Muscle of leg (tissue), 11 donors: ENCODE results near the gene COL4A1. TPM values are rescaled to one million over a fixed set of nuclear protein-coding genes. Genes with fewer than 3 reads are reported as not detected.
"Not testable (repeated sequence)": the region's sequence is repeated elsewhere in the genome, so short reads cannot be mapped to it uniquely, and the experiment has no call there.

Experiments used
- DNase-seq: peaks from one replicate; pipeline ENCODE4 v3.0.0; 2013
- H3K27ac ChIP-seq: one replicate; pipeline ENCODE4 v1.5.1; 2013; ENCODE audit warnings: mild to moderate bottlenecking, low read length, control low read depth
- H3K27me3 ChIP-seq: one replicate; pipeline ENCODE4 v1.6.1; 2013; ENCODE audit warnings: low read length; ENCODE audit not compliant: control insufficient read depth, insufficient read depth
- H3K36me3 ChIP-seq: one replicate; pipeline ENCODE4 v1.6.1; 2013; ENCODE audit warnings: low read length; ENCODE audit not compliant: control insufficient read depth, insufficient read depth
- H3K4me1 ChIP-seq: one replicate; pipeline ENCODE4 v1.6.1; 2013; ENCODE audit warnings: low read length; ENCODE audit not compliant: control insufficient read depth, insufficient read depth
- H3K4me3 ChIP-seq: one replicate; pipeline ENCODE4 v1.5.1; 2013; ENCODE audit warnings: low read length, control low read depth
- H3K9me3 ChIP-seq: replicated peaks from 2 replicates; pipeline ENCODE4 v1.6.1; 2013; ENCODE audit warnings: low read depth, low read length; ENCODE audit not compliant: control insufficient read depth
- WGBS: methylation state at CpG from one replicate; pipeline ENCODE4 v1.1.5; 2013; ENCODE audit warnings: missing lambda C conversion rate; ENCODE audit not compliant: insufficient coverage; 5-methylcytosine and 5-hydroxymethylcytosine counted together
- polyA plus RNA-seq, 8 donors: library from polyadenylated mRNA; unstranded; fragments of 120-200 nt; gene quantifications; one replicate each; pipeline versions ENCODE4 v1.2.1 to v1.2.3, GENCODE V29; 2013; ENCODE audit warnings: inconsistent platforms in 1 of 8, low replicate concordance in 1 of 8; ENCODE audit not compliant: insufficient read length in 8 of 8, insufficient read depth in 1 of 8
- total RNA-seq: library from RNA; stranded (reverse); fragments of 120-200 nt; gene quantifications from one replicate; pipeline ENCODE4 v1.2.4, GENCODE V29; 2013

COL4A1 gene
- total and polyA plus RNA-seq, 9 donors: 583 to 861 (median 730) TPM

DNA sequence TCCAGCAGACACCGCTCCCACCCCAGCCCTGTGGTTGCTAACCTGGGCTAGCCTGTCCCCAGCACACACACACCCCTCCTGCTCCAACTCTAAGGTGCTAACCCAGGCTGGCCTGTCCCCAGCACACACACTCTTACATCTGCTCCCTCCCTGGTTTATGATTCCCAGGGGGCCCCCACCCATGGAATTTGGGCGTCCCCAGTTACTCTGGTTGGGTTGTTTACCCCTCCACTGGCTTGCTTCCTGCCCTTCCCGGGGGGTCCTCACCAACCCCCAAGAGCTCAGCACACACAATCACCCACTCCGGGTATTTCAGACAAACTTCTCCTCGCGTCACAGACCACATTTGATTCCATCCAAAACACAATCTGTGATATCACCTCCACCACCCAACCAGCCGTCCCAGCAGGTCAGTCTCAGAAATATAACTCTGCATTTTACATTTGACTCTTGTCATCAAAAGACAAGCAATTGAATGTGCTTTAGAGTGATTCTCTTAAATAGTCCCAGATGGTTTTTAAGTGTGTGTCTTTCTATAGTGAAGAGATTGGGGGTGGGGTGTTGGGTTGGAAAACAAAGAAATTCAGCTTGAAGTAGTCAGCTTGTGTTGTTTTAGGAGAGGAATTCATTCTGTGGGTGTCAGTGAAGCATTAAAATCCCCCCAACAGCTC, 20.2 kb upstream of the COL4A1 start:
- H3K27me3 ChIP-seq: no peaks in the 10 kb centered on the region
- no peaks in the 10 kb centered on the region for H3K9me3 ChIP-seq
- H3K36me3 ChIP-seq: peaks cover 16% of the 10 kb centered on the region
- no peak for DNase-seq
- whole genome bisulfite sequencing: 53% methylated on average over 6 of the region's 7 CpGs
- peaks cover 71% of the 10 kb centered on the region for H3K4me1 ChIP-seq
- no peak overlapping the region for H3K27ac ChIP-seq
- H3K4me3 ChIP-seq: no peak overlapping the region

DNA sequence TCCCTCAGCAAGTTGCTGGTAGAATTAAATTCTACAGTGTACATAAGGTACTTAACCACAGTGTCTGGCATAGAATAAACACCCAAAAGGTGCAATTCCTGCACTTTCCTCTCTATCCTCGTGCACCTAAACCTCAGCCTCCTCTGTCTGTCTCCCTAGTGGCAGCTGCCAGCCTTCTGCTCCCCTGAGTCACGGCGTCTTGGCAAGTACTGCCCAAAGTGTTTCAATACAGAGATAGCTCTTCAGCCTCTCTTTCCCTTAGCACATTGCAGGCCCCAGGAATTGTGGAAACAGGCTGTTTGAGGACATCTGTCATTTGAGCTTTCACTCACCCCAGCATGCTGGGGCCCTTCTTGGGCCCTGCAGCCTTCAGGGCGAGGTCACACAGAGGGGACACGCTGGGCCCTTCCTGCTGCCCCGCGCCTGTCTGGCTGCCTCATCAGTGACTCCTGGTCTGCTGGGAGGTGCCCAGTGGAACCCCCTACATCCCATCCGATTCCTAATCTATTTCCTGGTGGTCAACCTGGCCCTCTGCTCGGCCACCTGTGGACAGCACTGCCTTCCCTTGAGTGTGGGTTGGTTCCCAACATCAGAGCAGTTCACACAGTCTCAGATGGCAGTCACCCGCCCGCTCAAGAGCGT, 19.4 kb upstream of the COL4A1 start:
- Histone ChIP-seq H3K27ac (peak overlapping the region; percentile 8), H3K4me3 (no peak overlapping the region), H3K4me1 (peaks cover 72% of the 10 kb centered on the region), H3K9me3 (no peaks in the 10 kb centered on the region), H3K36me3 (peaks cover 12% of the 10 kb centered on the region), H3K27me3 (no peaks in the 10 kb centered on the region)
- WGBS: 72% methylated on average over 11 of the region's 12 CpGs
- DNase-seq: no peak

DNA sequence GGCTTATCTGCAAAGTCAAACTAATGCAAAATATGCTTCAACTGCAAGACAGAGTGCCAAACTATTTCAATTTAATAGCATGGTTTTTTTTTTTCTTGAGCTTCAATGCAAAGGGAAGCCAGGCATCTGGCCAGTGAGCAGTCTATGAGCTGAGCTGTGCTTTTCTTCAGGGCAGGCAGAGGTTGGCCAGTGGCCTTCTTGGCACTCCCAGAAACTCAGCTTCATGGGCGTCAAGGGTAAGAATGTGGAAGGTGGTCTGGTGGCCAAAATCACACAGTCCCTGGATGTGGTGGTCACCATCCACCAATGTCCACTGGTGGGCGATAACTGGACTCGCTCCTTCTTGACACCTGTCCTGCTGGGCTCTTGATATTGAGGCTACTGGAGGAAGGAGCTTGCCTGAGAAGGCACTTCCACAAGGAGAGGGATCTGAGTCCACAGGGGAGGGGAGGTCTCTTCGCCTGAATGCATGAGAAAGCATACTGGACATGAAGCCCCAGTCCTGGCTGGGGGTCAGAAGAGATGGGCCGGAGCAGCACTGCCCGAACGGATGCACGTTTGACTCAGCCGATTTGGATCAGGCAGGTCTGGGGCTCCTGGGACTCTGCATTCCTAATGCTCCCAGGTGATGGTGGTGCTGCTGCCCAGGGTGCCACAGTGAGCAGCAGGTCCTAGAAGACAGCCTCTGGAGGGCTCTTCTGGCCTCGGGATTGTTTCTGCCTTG, 17.2 kb upstream of the COL4A1 start:
- peaks cover 66% of the 10 kb centered on the region for H3K4me1 ChIP-seq
- H3K4me3 ChIP-seq: no peak overlapping the region
- H3K36me3 ChIP-seq: peaks cover 4% of the 10 kb centered on the region
- DNase-seq: peak; percentile 80
- H3K9me3 ChIP-seq: no peaks in the 10 kb centered on the region
- H3K27me3 ChIP-seq: no peaks in the 10 kb centered on the region
- peak overlapping the region; percentile 67 for H3K27ac ChIP-seq
- WGBS: 69% methylated on average over 10 of the region's 10 CpGs

DNA sequence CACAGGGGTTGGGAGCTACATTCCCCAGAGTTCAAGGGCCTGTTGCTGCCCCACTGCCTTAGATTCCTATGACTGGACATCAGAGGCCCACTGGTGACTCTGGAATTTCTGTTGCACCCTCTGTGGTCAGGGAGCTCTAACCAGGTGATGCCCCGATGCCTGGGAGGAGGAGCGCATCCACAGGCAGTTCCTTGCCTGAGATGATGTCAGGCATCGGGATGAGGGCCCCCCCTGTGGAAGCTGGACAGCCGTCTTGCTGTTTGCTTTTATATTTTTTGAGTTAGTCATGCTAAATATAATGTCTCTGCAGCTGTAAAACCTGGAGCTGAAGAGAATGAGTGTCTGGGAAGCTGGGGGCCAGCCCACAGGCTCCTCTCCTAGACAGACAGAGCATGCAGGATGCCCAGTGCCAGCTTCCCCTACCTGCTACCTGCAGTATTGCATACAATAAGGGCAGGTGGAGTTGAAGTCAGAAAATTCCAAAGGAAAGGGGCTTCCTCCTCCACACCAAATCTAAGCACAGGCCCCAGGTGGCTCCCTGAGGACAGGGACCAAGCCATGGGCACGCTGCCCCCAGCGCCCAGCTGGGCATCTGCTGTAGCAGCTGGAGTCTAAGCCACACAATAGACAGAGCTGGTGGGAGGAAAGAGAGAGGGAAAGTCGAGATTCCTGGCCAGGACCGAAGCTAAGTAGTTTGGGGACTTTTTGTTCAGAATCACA, 16.4 kb upstream of the COL4A1 start:
- WGBS: 61% methylated on average over 2 of the region's 8 CpGs
- Histone ChIP-seq H3K27ac (peak overlapping the region; percentile 67), H3K36me3 (peaks cover 4% of the 10 kb centered on the region), H3K9me3 (no peaks in the 10 kb centered on the region), H3K4me3 (no peak overlapping the region), H3K4me1 (peaks cover 66% of the 10 kb centered on the region), H3K27me3 (no peaks in the 10 kb centered on the region)
- peak; percentile 77 for DNase-seq

DNA sequence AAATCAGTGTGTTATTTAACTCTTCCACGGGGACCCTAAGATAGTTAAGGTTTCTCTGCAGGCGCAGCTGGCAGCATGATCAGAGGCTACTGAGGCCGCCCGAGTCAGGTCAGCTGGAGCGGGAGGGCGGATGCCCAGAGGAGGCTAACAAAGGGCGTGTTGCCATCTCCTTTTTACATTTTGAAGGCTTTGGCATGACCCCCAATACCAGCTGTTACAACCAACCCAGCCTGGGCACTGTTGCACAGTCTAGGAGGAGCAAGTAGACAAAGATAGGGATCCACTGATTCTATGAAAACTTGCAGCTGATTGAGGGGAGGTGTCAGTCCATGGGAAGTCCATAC, 15.8 kb upstream of the COL4A1 start:
- Histone ChIP-seq H3K27ac (peak overlapping the region; percentile 67), H3K4me1 (peaks cover 67% of the 10 kb centered on the region), H3K9me3 (no peaks in the 10 kb centered on the region), H3K36me3 (peaks cover 7% of the 10 kb centered on the region), H3K27me3 (no peaks in the 10 kb centered on the region), H3K4me3 (no peak overlapping the region)
- WGBS: 84% methylated on average over 5 of the region's 7 CpGs
- DNase-seq: no peak

DNA sequence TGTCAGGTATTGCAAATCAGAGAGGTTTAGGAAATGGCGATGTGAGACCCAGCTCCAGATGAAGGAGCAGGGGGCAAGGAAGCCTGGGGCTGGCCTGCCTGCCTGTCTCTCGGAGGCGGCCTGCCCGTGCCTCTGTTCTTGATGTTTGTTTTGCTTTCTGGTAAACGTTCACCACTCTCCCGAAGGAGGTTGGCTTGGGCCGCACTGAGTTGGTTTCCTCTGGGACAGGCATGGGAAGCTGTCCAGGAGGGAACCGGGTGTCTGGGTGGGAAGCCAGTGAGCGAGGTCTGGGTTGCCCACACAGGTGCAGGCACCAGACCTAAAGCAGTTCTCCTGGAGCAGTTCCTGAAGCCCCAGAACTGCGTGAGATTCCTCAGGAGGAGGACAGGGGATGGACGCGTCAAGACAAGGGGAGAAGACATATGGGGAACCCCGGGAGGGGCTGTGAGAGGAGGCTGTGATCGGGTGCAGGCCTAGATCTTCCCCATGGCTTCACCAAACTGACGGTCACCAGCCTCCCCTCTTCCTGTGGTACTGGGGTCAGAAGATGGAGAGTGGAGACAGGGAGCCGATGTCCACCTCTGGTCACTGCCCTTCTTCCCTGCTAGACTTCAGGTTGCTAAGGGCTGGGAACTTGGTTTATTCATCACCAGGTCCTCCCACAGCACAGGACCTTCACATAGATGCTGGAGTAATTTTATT, 15.3 kb upstream of the COL4A1 start:
- 72% methylated on average over 13 of the region's 16 CpGs for WGBS
- peaks cover 65% of the 10 kb centered on the region for H3K4me1 ChIP-seq
- peak overlapping the region; percentile 67 for H3K27ac ChIP-seq

DNA sequence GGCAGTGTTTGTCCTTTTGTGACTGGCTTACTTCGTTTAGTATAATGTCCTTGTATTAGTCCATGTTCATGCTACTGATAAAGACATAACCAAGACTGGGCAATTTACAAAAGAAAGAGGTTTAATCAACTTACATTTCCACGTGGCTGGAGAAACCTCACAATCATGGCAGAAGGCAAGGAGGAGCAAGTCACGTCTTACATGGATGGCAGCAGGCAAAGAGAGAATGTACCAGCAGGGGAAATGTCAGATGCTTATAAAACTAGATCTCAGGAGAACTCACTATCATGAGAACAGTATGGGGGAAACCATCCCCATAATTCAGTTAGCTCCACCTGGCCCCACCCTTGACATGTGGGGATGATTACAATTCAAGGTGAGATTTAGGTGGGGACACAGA, 14.6 kb upstream of the COL4A1 start:
- not testable (repeated sequence) for DNase-seq, H3K27ac ChIP-seq, H3K4me3 ChIP-seq, H3K27me3 ChIP-seq, H3K9me3 ChIP-seq
- H3K36me3 ChIP-seq: peaks cover 19% of the 10 kb centered on the region
- WGBS: no CpG with 5 or more reads among the region's 3 CpGs
- H3K4me1 ChIP-seq: peaks cover 58% of the 10 kb centered on the region

More for the DNA sequence above, 15.3 kb upstream of the COL4A1 start:
- Histone ChIP-seq H3K27me3 (no peaks in the 10 kb centered on the region), H3K9me3 (no peaks in the 10 kb centered on the region), H3K36me3 (peaks cover 12% of the 10 kb centered on the region), H3K4me3 (no peak overlapping the region)
- no peak for DNase-seq

DNA sequence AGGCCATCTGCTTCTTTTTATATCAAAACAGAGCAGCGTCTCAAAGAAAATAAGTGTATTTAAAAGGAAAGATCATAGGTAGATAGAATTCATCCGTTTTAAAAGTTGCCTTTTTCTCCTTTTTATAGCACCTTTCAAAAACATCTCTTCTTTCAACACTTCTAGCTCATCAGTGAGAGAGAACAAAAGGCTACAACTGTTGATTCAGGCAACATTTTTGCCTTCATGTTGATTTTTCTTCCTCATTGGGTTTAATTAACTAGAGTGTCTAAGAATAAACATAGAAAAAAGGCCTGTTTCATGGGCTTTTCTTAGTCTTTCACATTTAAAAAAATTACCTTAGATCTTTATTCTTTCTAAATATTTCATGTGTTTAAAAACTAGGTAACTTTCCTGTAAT, 13.7 kb upstream of the COL4A1 start:
- DNase-seq: no peak
- Histone ChIP-seq H3K36me3 (peaks cover 24% of the 10 kb centered on the region), H3K4me1 (peaks cover 49% of the 10 kb centered on the region), H3K27me3 (no peaks in the 10 kb centered on the region), H3K27ac (peak overlapping the region; percentile 40), H3K9me3 (no peaks in the 10 kb centered on the region), H3K4me3 (no peak overlapping the region)
- WGBS: no CpG with 5 or more reads among the region's 2 CpGs

DNA sequence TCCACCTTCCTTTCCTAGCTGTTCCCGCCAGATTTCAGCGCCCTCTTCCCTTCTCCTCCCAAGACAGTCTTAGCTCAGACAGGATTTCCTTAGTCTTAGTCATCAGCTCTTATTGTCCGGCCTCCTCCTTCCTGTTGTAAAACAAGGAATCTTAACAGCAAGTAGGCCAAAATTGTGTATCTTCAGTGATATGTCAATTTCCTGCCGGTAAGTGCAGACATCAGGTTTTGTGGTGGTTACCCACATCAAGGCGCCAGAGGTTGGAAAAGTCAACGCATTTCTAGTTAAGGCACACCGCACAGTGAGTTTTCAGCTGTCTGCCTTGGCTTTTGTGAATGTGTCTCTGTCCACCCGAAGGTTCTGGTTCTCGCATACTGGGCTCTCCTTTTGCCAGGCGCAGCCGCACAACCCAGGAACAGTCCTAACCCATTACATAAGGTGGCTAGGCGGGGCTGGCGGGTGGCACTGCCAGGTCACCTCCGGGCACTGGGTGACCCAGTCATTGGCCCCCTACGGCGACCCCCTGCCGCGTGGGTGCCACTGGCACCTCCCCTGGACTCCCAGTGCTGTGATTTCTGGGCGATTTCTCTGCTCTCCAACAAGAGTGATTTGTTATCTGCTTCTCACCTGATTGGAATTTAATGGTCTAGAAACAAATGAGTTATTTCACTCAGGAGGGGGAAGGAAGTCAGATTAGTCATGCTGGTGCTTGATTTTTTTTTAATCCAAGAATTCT, 13.0 kb upstream of the COL4A1 start:
- no peak for DNase-seq
- Histone ChIP-seq H3K36me3 (peaks cover 24% of the 10 kb centered on the region), H3K4me1 (peaks cover 47% of the 10 kb centered on the region), H3K9me3 (no peaks in the 10 kb centered on the region), H3K27me3 (no peaks in the 10 kb centered on the region), H3K4me3 (no peak overlapping the region), H3K27ac (peak overlapping the region; percentile 40)
- 88% methylated on average over 15 of the region's 19 CpGs for WGBS
